Loucy (cell line): Measurements from ENCODE around the gene CATSPERD.

Source experiments
- H2AFZ ChIP-seq: fragments of 200-600 bp; sonication (generic); 2 replicates; pipeline ENCODE4 v1.6.0; 2016; ENCODE audit warnings: antibody characterized with exemption, mild to moderate bottlenecking, low read length, moderate library complexity
- H3F3A ChIP-seq: fragments of 200-600 bp; 2 replicates; pipeline ENCODE4 v1.6.0; 2016; ENCODE audit warnings: antibody characterized with exemption, low read depth, mild to moderate bottlenecking
- H3K27me3 ChIP-seq: fragments of 200-600 bp; sonication (generic); 2 replicates; pipeline ENCODE4 v1.6.1; 2014; ENCODE audit warnings: low read length, mild to moderate bottlenecking; ENCODE audit not compliant: insufficient read depth, poor library complexity, severe bottlenecking
- H3K36me3 ChIP-seq: fragments of 200-600 bp; sonication (generic); 2 replicates; pipeline ENCODE4 v1.6.1; 2016; ENCODE audit warnings: low read length; ENCODE audit not compliant: insufficient read depth
- H3K4me1 ChIP-seq: fragments of 200-600 bp; sonication (generic); 2 replicates; pipeline ENCODE4 v1.5.1; 2014; ENCODE audit warnings: low read length, mild to moderate bottlenecking; ENCODE audit not compliant: insufficient read depth, poor library complexity, severe bottlenecking
- H3K4me2 ChIP-seq: fragments of 200-600 bp; sonication (generic); 2 replicates; pipeline ENCODE4 v1.6.0; 2014; ENCODE audit warnings: antibody characterized with exemption, low read length, low read depth, mild to moderate bottlenecking; ENCODE audit not compliant: poor library complexity, severe bottlenecking
- H3K4me3 ChIP-seq: fragments of 200-600 bp; sonication (generic); 2 replicates; pipeline ENCODE4 v1.5.1; 2014; ENCODE audit warnings: low read length, mild to moderate bottlenecking, mixed read lengths; ENCODE audit not compliant: poor library complexity, severe bottlenecking
- H3K79me2 ChIP-seq: fragments of 200-600 bp; sonication (generic); 2 replicates; pipeline ENCODE4 v1.6.1; 2014; ENCODE audit warnings: low read length; ENCODE audit not compliant: insufficient read depth
- H3K9ac ChIP-seq: fragments of 200-600 bp; sonication (generic); 2 replicates; pipeline ENCODE4 v1.6.0; 2014; ENCODE audit warnings: mild to moderate bottlenecking, low read depth, low read length, moderate library complexity; ENCODE audit not compliant: poor library complexity, severe bottlenecking
- H3K9me2 ChIP-seq: fragments of 200-600 bp; sonication (generic); replicated peaks from 2 replicates; pipeline ENCODE4 v1.6.1; 2016; ENCODE audit warnings: low read depth, low read length, mixed read lengths
- H3K9me3 ChIP-seq: fragments of 200-600 bp; sonication (generic); 2 replicates; pipeline ENCODE4 v1.6.1; 2014; ENCODE audit warnings: mild to moderate bottlenecking, antibody characterized with exemption, low read length, low read depth; ENCODE audit not compliant: insufficient read depth
- H4K20me1 ChIP-seq: fragments of 200-600 bp; sonication (generic); 2 replicates; pipeline ENCODE4 v1.6.0; 2014; ENCODE audit warnings: antibody characterized with exemption, low read length, mild to moderate bottlenecking; ENCODE audit not compliant: insufficient read depth, poor library complexity, severe bottlenecking
- CTCF ChIP-seq: fragments of 200-600 bp; sonication (generic); conservative IDR thresholded peaks from 2 replicates; pipeline ENCODE4 v1.5.1; 2014; ENCODE audit warnings: mild to moderate bottlenecking, antibody characterized with exemption, low read length
- EZH2phosphoT487 ChIP-seq: fragments of 200-600 bp; IDR thresholded peaks from 2 replicates; pipeline ENCODE4 v1.6.1; 2018; ENCODE audit warnings: antibody characterized with exemption, mild to moderate bottlenecking, moderate library complexity, borderline replicate concordance

Gene CATSPERD

GRCh38 chr19:5690955-5691821, 29.2 kb upstream of the CATSPERD start:
- Histone ChIP-seq H3K27me3 (peaks cover 9% of the 10 kb centered on the region), H3K4me2 (peak overlapping the region; percentile 98), H3K9me3 (no peaks in the 10 kb centered on the region), H4K20me1 (peaks cover 56% of the 10 kb centered on the region), H3K79me2 (peaks cover 61% of the 10 kb centered on the region), H3F3A (no peaks in the 10 kb centered on the region), H3K9ac (peak overlapping the region; percentile 99), H2AFZ (no peak overlapping the region), H3K9me2 (no peaks in the 10 kb centered on the region), H3K4me1 (peaks cover 12% of the 10 kb centered on the region), H3K36me3 (peaks cover 51% of the 10 kb centered on the region; the same call in 1 of the 2 replicates), H3K4me3 (peak overlapping the region; percentile 91)
- TF ChIP-seq CTCF (no peak), EZH2phosphoT487 (no peak)

GRCh38 chr19:5691822-5692722, 28.4 kb upstream of the CATSPERD start:
- peak overlapping the region; percentile 91 for H3K4me3 ChIP-seq
- H2AFZ ChIP-seq, result no peak overlapping the region

More at GRCh38 chr19:5691822-5692722, 28.4 kb upstream of the CATSPERD start:
- Histone ChIP-seq H3K4me1 (peaks cover 8% of the 10 kb centered on the region), H3K79me2 (peaks cover 63% of the 10 kb centered on the region), H3K9me2 (no peaks in the 10 kb centered on the region), H3F3A (no peaks in the 10 kb centered on the region), H3K4me2 (peak overlapping the region; percentile 98), H3K9ac (peak overlapping the region; percentile 99), H3K9me3 (no peaks in the 10 kb centered on the region), H3K36me3 (peaks cover 60% of the 10 kb centered on the region; the same call in 1 of the 2 replicates), H4K20me1 (peaks cover 61% of the 10 kb centered on the region), H3K27me3 (peaks cover 9% of the 10 kb centered on the region)
- TF ChIP-seq CTCF (no peak), EZH2phosphoT487 (no peak)
